Large intestine (tissue), 3 donors: ENCODE results near the gene PBX1. TPM values are rescaled to one million over a fixed set of nuclear protein-coding genes. Genes with fewer than 3 reads are reported as not detected.

Experiments
- DNase-seq, 2 donors: peaks; one replicate each; pipeline versions ENCODE4 v3.0.0 to v3.0.0-alpha.2; 2013
- H3K27ac ChIP-seq: one replicate; pipeline ENCODE4 v1.5.1; 2013; ENCODE audit warnings: low read length
- H3K27me3 ChIP-seq: 2 replicates; pipeline ENCODE4 v1.6.1; 2013; ENCODE audit warnings: low read length; ENCODE audit not compliant: control insufficient read depth, insufficient read depth
- H3K36me3 ChIP-seq: 2 replicates; pipeline ENCODE4 v1.6.1; 2013; ENCODE audit warnings: low read length; ENCODE audit not compliant: control insufficient read depth, insufficient read depth
- H3K4me1 ChIP-seq: one replicate; pipeline ENCODE4 v1.6.1; 2013; ENCODE audit warnings: low read length; ENCODE audit not compliant: control insufficient read depth, insufficient read depth
- H3K4me3 ChIP-seq: one replicate; pipeline ENCODE4 v1.5.1; 2013; ENCODE audit warnings: low read length
- H3K9me3 ChIP-seq: one replicate; pipeline ENCODE4 v1.6.1; 2013; ENCODE audit warnings: mild to moderate bottlenecking, low read depth, low read length, moderate library complexity; ENCODE audit not compliant: control insufficient read depth
- WGBS: methylation state at CpG from one replicate; pipeline ENCODE4 v1.1.5; 2013; ENCODE audit warnings: low lambda C conversion rate; ENCODE audit not compliant: insufficient coverage; 5-methylcytosine and 5-hydroxymethylcytosine counted together
- polyA plus RNA-seq: library from polyadenylated mRNA; unstranded; fragments of 120-200 nt; gene quantifications from one replicate; pipeline ENCODE4 v1.2.1, GENCODE V29; 2013

Gene PBX1
- polyA plus RNA-seq, 1 donor = 60.8 TPM

- Histone ChIP-seq H3K27me3 (no peaks in the 10 kb centered on the region), H3K9me3 (no peaks in the 10 kb centered on the region), H3K4me1 (peaks cover 11% of the 10 kb centered on the region), H3K27ac (no peak overlapping the region), H3K36me3 (no peaks in the 10 kb centered on the region), H3K4me3 (no peak overlapping the region)
- 100% methylated on average over 1 of the region's 3 CpGs for WGBS
- no peak for DNase-seq
Measured at GRCh38 chr1:164733070-164733469, 174.1 kb downstream of the PBX1 start.

DNA sequence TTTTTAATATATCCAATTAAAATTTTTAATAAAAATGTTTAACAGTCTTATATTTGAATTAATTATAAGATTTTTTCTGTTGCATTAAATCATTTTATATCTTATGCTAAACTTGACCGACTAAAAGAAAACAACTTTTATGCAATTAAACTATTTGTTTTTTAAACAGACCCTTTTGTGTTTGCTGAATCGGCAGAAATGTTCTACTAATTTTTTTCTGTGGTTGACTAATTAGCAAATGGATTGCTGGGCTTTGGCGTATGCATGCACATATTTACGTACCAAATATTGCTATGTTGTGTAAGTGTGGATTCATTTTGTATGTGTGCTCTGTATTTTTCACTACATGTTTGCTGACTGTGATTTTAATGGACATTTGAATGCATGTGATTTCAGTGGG, 174.8 kb downstream of the PBX1 start:
- no CpG with 5 or more reads among the region's 4 CpGs for whole genome bisulfite sequencing
- no peaks in the 10 kb centered on the region for H3K27me3 ChIP-seq

DNA sequence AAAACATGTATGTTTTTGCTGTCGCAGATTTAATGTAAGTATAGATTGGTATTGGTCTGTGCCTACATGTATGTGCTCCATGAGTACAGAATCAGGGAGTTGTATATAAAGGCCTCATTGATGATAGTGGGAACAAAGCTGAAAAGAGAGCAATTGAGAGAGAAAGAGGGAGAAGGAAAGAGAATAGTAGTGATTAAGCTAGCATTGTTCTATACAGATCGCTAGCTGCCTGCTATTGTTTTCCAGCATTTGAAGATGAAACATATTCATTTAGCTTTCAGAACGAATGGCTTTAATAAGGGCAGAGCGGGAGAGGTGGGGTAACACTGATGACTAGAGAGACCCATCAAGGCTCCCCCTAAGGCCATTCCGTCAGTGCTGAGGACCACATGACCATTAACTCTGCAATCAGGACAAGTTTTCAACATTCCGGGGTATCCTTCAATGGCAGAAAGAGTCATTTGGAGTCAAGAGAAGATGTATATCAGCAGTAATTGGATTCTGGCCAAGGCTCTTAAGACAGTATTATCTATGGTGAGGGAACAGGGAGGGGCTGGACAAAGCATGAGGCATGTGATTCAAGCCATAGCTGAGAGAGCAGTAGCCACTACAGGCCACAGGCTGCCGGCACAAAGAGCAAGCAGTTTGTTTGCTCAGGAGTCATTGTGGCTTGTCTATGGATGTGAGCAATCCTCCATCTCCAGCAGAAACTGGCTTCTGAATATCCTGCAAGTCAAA, 176.5 kb downstream of the PBX1 start:
- H3K4me1 ChIP-seq = peaks cover 16% of the 10 kb centered on the region
- H3K27ac ChIP-seq = peak overlapping the region; percentile 58
- no peaks in the 10 kb centered on the region for H3K27me3 ChIP-seq
- H3K36me3 ChIP-seq = no peaks in the 10 kb centered on the region
- no CpG with 5 or more reads among the region's 7 CpGs for WGBS
- DNase-seq = peak; percentile 53 to 78
- no peak overlapping the region for H3K4me3 ChIP-seq
- H3K9me3 ChIP-seq = no peaks in the 10 kb centered on the region

More for the DNA sequence above, 174.8 kb downstream of the PBX1 start:
- Histone ChIP-seq H3K4me1 (peaks cover 16% of the 10 kb centered on the region), H3K4me3 (no peak overlapping the region), H3K27ac (no peak overlapping the region), H3K9me3 (no peaks in the 10 kb centered on the region), H3K36me3 (no peaks in the 10 kb centered on the region)
- no peak for DNase-seq

DNA sequence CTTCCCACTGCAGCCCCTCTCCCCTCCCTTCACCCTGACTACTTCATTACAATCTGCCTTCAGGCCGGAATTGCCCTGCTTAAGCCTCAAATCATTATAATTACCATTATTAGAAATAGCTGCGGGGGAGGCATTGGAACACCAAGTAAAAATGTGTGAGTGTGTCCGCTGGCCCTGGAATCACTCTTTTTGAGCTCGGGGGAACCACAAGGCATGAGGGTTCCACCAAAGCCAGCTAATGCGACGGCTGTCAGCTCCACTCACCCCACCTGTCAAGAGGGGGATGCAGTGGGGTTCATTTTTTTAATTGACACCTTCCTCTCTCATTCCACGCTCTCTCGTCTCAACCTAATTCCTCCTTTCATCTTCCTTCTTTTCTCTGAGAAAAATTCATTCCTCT, 177.2 kb downstream of the PBX1 start:
- H3K4me1 ChIP-seq = peaks cover 16% of the 10 kb centered on the region
- H3K4me3 ChIP-seq = no peak overlapping the region
- H3K27ac ChIP-seq = peak overlapping the region; percentile 58
- 100% methylated on average over 2 of the region's 8 CpGs for WGBS
- H3K9me3 ChIP-seq = no peaks in the 10 kb centered on the region
- H3K27me3 ChIP-seq = no peaks in the 10 kb centered on the region
- H3K36me3 ChIP-seq = no peaks in the 10 kb centered on the region
- no peak for DNase-seq

GRCh38 chr1:164739189-164739588, 180.2 kb downstream of the PBX1 start:
- Histone ChIP-seq H3K4me3 (no peak overlapping the region), H3K27ac (peak overlapping the region; percentile 13), H3K4me1 (peaks cover 16% of the 10 kb centered on the region), H3K36me3 (no peaks in the 10 kb centered on the region), H3K27me3 (no peaks in the 10 kb centered on the region), H3K9me3 (no peaks in the 10 kb centered on the region)
- 80% methylated on average over 1 of the region's 10 CpGs for WGBS
- DNase-seq = no peak

GRCh38 chr1:164740000-164740526, 181.1 kb downstream of the PBX1 start:
- Histone ChIP-seq H3K27me3 (no peaks in the 10 kb centered on the region), H3K9me3 (no peaks in the 10 kb centered on the region), H3K36me3 (no peaks in the 10 kb centered on the region), H3K4me1 (peaks cover 16% of the 10 kb centered on the region), H3K4me3 (no peak overlapping the region), H3K27ac (no peak overlapping the region)
- 85% methylated on average over 2 of the region's 3 CpGs for WGBS
- DNase-seq = no peak

- Histone ChIP-seq H3K4me1 (peaks cover 4% of the 10 kb centered on the region), H3K27me3 (no peaks in the 10 kb centered on the region), H3K9me3 (no peaks in the 10 kb centered on the region), H3K4me3 (no peak overlapping the region), H3K36me3 (no peaks in the 10 kb centered on the region), H3K27ac (no peak overlapping the region)
- no peak for DNase-seq
- WGBS = 100% methylated on average over 1 of the region's 3 CpGs
Measured at GRCh38 chr1:164742745-164743144, 183.8 kb downstream of the PBX1 start.

DNA sequence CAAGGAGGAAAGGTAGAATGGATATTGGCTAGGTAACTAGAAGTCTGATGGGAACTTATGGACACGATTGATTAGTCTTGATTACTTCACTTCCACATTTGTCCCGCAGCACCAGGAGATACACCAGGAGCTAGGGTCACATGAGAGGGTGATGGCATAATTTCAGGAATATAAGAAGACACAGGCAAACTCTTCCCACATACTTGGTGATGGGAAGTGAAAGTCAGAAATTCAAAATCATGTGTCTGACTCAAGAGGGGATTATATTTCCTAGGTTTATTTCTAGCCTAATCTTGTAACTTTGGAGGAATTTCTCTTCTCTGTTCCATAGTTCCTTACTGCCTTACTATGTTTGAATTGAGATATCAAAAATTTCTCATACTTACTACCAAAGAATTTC, 185.0 kb downstream of the PBX1 start:
- Histone ChIP-seq H3K36me3 (no peaks in the 10 kb centered on the region), H3K4me1 (no peaks in the 10 kb centered on the region), H3K9me3 (no peaks in the 10 kb centered on the region), H3K27ac (no peak overlapping the region), H3K27me3 (no peaks in the 10 kb centered on the region), H3K4me3 (no peak overlapping the region)
- no peak for DNase-seq
- WGBS = no CpG with 5 or more reads among the region's 2 CpGs

- H3K27ac ChIP-seq = no peak overlapping the region
- DNase-seq = no peak
- no peaks in the 10 kb centered on the region for H3K4me1 ChIP-seq
- no peak overlapping the region for H3K4me3 ChIP-seq
- WGBS = 100% methylated on average over 3 of the region's 5 CpGs
- H3K27me3 ChIP-seq = no peaks in the 10 kb centered on the region
- no peaks in the 10 kb centered on the region for H3K9me3 ChIP-seq
- H3K36me3 ChIP-seq = no peaks in the 10 kb centered on the region
Measured at GRCh38 chr1:164745736-164746135, 186.8 kb downstream of the PBX1 start.

- no peaks in the 10 kb centered on the region for H3K27me3 ChIP-seq
- no peak overlapping the region for H3K27ac ChIP-seq
- WGBS = 86% methylated on average over 2 of the region's 5 CpGs
- no peaks in the 10 kb centered on the region for H3K9me3 ChIP-seq
- H3K4me1 ChIP-seq = no peaks in the 10 kb centered on the region
- no peak for DNase-seq
- no peak overlapping the region for H3K4me3 ChIP-seq
- no peaks in the 10 kb centered on the region for H3K36me3 ChIP-seq
Measured at GRCh38 chr1:164746632-164747031, 187.6 kb downstream of the PBX1 start.
